Measurements from ENCODE around the gene PCYT2. TPM values are rescaled to one million over a fixed set of nuclear protein-coding genes. Genes with fewer than 3 reads are reported as not detected.

The PCYT2 gene
- polyA plus RNA-seq, 1 donor (not counting 4 experiments of a cell fraction or from before 2014, with no cell fraction given), result 38.1 TPM

DNA sequence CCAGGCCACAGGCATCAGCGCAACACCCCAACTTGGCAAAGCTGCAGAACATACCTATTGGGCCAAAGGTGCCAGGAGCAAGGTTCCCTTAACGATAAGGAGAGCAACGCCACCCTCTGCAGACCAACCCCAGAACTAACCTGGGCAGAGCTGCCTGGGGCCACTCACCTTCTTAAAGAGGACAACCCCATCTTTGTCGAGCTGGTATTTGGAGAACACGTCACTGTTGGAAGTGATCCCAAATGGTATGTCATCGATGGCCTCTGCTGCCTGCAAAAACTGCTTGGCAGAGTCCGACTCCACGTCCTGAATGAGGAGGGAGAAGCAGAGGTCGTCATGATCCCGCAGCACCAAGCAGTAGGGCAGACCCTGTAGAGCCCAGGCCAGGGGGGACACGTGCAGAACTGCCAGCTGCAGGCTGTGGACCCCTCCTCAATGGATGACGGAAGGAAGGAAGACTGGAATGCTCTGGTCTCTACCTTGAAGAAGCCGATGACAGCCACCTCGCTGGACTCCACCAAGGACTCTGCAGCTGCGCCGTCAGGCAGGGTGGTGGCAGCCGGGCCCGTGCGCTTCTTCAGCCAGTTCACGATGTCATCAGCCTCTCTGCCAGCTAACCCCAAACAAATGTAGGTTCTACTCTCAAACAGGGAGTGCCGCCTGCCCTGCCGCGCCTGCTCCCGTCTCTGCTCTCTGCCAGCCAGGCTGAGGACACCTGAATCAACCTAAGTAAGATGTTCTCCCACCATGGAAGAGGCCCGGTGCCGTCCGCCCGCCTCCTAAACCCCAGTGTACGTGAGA lies 56.0 kb downstream of the PCYT2 start:
- peak overlapping the region; percentile 49 for H3K4me2 ChIP-seq (ENCODE audit: control insufficient read depth, extremely low read depth, insufficient read depth, low read depth, low read length)
- H4K20me1 ChIP-seq (ENCODE audit: control insufficient read depth, extremely low read depth, insufficient read depth, low read length), result peaks cover 26% of the 10 kb centered on the region
- peaks cover 83% of the 10 kb centered on the region for H3K79me2 ChIP-seq (ENCODE audit: control insufficient read depth, insufficient read depth, low read length)
- no peaks in the 10 kb centered on the region for H3K27me3 ChIP-seq (ENCODE audit: control insufficient read depth, extremely low read depth, insufficient read depth, low read length)
- H3K27ac ChIP-seq (ENCODE audit: control insufficient read depth, insufficient read depth, low read length), result peak overlapping the region; percentile 64
- dilution Hi-C loops (cut with MboI; ENCODE audit: extremely low pct_ligation_motif_present, low sequenced_read_pairs), result no loop called here
- H3K4me1 ChIP-seq (ENCODE audit: control insufficient read depth, extremely low read depth, insufficient read depth, low read length), result peaks cover 47% of the 10 kb centered on the region
- H2AFZ ChIP-seq (ENCODE audit: control insufficient read depth, low read length), result no peak overlapping the region
- H3K9me1 ChIP-seq (ENCODE audit: control insufficient read depth, extremely low read depth, insufficient read depth, low read length), result no peaks in the 10 kb centered on the region
- H3K9me3 ChIP-seq (ENCODE audit: control insufficient read depth, low read depth, low read length), result no peaks in the 10 kb centered on the region
- TF ChIP-seq EZH2 (IDR thresholded peaks at IDR 0.05; ENCODE audit: low read length), result no peak
- TF ChIP-seq, protein P1, sequence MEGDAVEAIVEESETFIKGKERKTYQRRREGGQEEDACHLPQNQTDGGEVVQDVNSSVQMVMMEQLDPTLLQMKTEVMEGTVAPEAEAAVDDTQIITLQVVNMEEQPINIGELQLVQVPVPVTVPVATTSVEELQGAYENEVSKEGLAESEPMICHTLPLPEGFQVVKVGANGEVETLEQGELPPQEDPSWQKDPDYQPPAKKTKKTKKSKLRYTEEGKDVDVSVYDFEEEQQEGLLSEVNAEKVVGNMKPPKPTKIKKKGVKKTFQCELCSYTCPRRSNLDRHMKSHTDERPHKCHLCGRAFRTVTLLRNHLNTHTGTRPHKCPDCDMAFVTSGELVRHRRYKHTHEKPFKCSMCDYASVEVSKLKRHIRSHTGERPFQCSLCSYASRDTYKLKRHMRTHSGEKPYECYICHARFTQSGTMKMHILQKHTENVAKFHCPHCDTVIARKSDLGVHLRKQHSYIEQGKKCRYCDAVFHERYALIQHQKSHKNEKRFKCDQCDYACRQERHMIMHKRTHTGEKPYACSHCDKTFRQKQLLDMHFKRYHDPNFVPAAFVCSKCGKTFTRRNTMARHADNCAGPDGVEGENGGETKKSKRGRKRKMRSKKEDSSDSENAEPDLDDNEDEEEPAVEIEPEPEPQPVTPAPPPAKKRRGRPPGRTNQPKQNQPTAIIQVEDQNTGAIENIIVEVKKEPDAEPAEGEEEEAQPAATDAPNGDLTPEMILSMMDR (optimal IDR thresholded peaks at IDR 0.05 in 1 of 3, IDR thresholded peaks at IDR 0.05 in 1 of 3, conservative IDR thresholded peaks at IDR 0.05 in 1 of 3; ENCODE audit: extremely low read depth in 1 of 3, insufficient read depth in 2 of 3, low read length in 3 of 3), result peak; percentile 71 to 76 (median 75)
- DNase-seq (ENCODE audit: low read depth, low spot score) (peak; percentile 77), FAIRE-seq (peak; percentile 91)
- H3K4me3 ChIP-seq (ENCODE audit: control insufficient read depth in 2 of 3, extremely low read depth in 1 of 3, insufficient read depth in 2 of 3, low read depth in 1 of 3, low read length in 3 of 3), result peak overlapping the region in 2 of 3 experiments; percentile 7 to 20
- H3K36me3 ChIP-seq (ENCODE audit: control insufficient read depth in 2 of 2, extremely low read depth in 1 of 2, insufficient read depth in 2 of 2, low read length in 2 of 2), result peaks cover 48 to 60% of the 10 kb centered on the region in 2 experiments
- H3K9ac ChIP-seq (ENCODE audit: control insufficient read depth, extremely low read depth, insufficient read depth, low read length), result peak overlapping the region; percentile 42

DNA sequence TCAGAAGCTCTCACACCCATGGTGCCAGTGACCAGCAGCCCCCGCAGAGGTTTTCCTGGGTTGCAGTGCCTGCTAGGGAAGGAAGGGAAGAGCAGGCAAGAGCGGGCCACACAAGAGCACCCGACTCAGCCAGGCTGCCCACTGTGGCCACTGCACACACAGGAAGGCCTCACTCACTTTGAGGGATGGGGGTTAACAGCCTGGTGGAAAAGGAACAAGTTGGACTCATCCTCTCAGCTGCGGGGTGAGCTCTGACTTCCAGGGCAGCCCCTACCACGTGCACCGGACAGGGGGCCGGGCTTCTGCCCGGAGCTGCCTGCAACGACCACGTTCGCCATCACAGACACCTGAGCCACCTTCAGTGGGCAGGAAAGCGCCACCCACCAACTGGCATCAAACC lies 59.0 kb downstream of the PCYT2 start:
- TF ChIP-seq EZH2 (IDR thresholded peaks at IDR 0.05; ENCODE audit: low read length), result no peak
- TF ChIP-seq, protein P1 (optimal IDR thresholded peaks at IDR 0.05 in 1 of 3, IDR thresholded peaks at IDR 0.05 in 1 of 3, conservative IDR thresholded peaks at IDR 0.05 in 1 of 3; ENCODE audit: extremely low read depth in 1 of 3, insufficient read depth in 2 of 3, low read length in 3 of 3), result no peak
- H3K9me3 ChIP-seq (ENCODE audit: control insufficient read depth, low read depth, low read length), result no peaks in the 10 kb centered on the region
- H3K4me2 ChIP-seq (ENCODE audit: control insufficient read depth, extremely low read depth, insufficient read depth, low read depth, low read length), result no peak overlapping the region
- H3K36me3 ChIP-seq (ENCODE audit: control insufficient read depth in 2 of 2, extremely low read depth in 1 of 2, insufficient read depth in 2 of 2, low read length in 2 of 2), result peaks cover 35 to 51% of the 10 kb centered on the region in 2 experiments
- H3K4me1 ChIP-seq (ENCODE audit: control insufficient read depth, extremely low read depth, insufficient read depth, low read length), result peaks cover 25% of the 10 kb centered on the region
- FAIRE-seq (no peak), DNase-seq (ENCODE audit: low read depth, low spot score) (no peak)
- no peak overlapping the region for H3K4me3 ChIP-seq (ENCODE audit: control insufficient read depth in 2 of 3, extremely low read depth in 1 of 3, insufficient read depth in 2 of 3, low read depth in 1 of 3, low read length in 3 of 3)
- peaks cover 54% of the 10 kb centered on the region for H3K79me2 ChIP-seq (ENCODE audit: control insufficient read depth, insufficient read depth, low read length)
- peaks cover 19% of the 10 kb centered on the region for H4K20me1 ChIP-seq (ENCODE audit: control insufficient read depth, extremely low read depth, insufficient read depth, low read length)
- H3K9me1 ChIP-seq (ENCODE audit: control insufficient read depth, extremely low read depth, insufficient read depth, low read length), result no peaks in the 10 kb centered on the region
- dilution Hi-C loops (cut with MboI; ENCODE audit: extremely low pct_ligation_motif_present, low sequenced_read_pairs), result no loop called here
- H3K27me3 ChIP-seq (ENCODE audit: control insufficient read depth, extremely low read depth, insufficient read depth, low read length), result no peaks in the 10 kb centered on the region
- H3K9ac ChIP-seq (ENCODE audit: control insufficient read depth, extremely low read depth, insufficient read depth, low read length), result no peak overlapping the region
- H3K27ac ChIP-seq (ENCODE audit: control insufficient read depth, insufficient read depth, low read length), result no peak overlapping the region
- no peak overlapping the region for H2AFZ ChIP-seq (ENCODE audit: control insufficient read depth, low read length)

Measured in keratinocyte (primary cell).